Measurements from ENCODE around the gene ERGIC3.
"Not testable (repeated sequence)": the region's sequence is repeated elsewhere in the genome, so short reads cannot be mapped to it uniquely, and the experiment has no call there.

The ERGIC3 gene

DNA sequence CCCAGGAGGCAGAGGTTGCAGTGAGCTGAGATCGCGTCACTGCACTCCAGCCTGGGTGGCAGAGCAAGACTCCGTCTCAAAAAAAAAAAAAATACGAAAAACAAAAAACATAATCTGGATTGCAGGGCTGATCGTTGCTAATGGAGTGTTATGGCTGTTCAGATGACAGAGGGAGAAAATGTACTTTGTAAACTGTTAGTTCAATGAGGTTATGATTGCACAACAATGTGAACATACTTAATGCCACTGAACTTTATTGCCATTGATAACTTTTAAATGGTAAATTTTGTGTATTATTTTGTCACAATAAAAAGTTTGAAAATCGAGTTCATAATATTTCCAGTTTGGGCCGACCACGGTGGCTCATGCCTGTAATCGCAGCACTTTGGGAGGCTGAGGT lies 22.9 kb upstream of the ERGIC3 start:
- DNase-seq (ENCODE audit: low spot score), result no peak

DNA sequence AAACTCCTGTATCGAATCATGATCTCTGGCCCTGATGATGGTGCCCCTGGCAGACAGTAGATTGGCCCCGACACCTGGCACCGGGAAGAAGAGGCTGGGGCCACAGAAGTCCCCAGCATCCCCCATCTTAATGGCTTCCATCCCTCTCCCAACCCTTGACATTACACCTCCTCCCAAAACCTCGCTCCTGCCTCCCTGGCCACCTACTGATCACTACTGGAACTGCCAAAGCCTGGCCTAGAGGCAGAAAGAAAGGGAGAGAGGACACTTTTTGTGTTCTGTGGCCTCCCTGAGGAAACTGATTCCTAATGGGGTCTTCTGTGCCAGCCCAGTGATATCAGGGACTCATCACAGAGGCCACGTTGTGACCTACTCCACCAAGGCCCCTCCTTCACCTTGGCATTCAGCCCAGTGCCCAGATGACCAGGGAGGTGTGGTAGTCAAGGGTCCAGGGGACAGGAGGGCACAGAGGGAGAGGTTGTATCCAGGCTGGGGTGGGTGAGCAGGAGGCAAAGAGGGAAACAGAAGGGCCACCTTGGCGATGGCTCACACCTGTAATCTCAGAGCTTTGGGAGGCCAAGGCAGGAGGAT lies 18.5 kb upstream of the ERGIC3 start:
- peak; percentile 10 for DNase-seq (ENCODE audit: low spot score)

DNA sequence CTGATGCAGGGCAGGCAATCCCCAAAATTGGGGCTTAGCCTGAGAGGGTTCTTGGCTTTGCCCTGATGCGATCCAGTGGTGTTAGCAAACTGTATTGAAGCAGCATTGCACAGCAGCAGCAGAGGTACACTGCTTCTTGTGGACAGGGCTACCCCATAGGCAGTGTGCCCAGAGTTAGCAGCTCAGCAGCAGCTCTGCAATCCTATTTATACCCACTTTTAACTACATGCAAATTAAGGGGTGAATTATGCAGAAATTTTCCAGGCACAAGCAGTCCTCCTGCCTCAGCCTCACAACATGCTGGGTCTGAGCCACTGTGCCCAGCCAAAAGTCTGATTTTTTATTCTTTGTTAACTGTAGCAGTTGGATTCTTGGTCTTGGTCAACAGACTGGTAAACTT lies 16.2 kb upstream of the ERGIC3 start:
- no peak for DNase-seq (ENCODE audit: low spot score)

DNA sequence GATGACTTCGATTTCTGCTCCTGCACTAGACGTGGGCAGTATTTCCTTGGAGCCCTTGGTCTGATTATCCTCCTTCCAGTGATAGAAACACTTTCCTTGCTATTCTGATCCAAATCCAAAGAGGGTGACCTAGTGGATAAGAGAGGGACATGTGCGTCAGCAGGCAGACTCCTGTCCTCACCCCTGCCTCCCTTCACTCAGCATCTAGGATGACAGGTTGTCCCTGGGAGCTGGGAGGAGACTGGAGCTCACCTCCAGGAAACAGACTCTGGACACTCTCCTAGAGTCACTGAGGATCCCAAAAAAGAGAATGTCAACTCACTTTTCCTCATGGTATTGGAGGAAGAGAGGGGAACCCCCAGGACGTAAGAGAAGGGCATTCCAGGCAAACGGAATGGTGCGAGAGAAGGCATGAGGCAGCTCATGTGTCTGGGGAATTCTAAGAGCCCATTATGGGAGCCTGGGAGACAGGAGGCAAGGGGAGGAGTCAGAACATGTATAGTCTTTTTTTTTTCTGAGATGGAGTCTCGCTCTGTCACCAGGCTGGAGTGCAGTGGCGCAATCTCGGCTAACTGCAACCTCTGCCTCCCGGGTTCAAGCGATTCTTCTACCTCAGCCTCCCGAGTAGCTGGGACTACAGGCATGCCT lies 14.6 kb upstream of the ERGIC3 start:
- no peak for DNase-seq (ENCODE audit: low spot score)

DNA sequence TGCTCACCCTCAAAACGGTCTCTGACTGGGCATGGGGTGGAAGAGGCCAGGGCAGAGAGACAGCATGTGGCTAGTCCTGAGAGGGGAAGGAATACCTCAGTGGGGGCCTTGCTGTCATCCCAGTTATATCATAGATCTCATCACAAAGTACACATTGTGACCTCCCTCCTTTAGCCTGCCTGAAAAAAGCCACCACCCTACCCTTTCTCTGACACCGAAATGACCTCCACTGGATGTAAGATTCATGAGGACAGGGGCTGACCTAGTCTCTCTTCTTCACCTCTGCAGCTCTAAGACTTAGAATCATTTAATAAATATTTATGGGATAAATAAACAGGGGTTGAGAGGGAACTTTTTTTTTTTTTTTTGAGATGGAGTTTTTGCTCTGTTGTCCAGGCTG lies 12.3 kb upstream of the ERGIC3 start, which contains the start of gene C20orf173:
TSS of gene C20orf173 (minus strand) at position 101 of the 400 bp plus-strand sequence. CDS start 279 bp downstream, outside the sequence.
- DNase-seq (ENCODE audit: low spot score), result no peak

DNA sequence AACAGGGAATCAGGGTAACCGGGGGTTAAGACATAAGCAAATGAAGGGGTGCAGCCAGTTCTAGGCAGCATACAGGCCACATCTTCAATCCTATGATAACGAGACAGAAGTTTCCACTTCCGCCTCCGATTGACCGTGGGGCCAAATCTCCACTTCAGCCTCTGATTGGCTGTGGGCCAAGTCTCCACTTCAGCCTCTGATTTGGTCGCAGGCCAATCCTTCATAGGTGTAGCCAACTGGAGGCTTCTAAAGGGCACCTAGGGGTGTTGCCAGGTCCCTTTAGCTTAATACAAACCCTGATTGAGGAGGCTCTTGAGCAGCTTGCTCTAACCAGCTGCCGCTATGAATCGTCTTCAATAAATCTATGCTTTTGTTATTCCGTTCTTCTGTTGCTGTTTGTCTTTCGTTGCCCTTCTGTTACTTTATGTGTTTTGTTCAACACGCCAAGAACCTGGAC lies 2.1 kb upstream of the ERGIC3 start:
- no peak for DNase-seq (ENCODE audit: low spot score)

DNA sequence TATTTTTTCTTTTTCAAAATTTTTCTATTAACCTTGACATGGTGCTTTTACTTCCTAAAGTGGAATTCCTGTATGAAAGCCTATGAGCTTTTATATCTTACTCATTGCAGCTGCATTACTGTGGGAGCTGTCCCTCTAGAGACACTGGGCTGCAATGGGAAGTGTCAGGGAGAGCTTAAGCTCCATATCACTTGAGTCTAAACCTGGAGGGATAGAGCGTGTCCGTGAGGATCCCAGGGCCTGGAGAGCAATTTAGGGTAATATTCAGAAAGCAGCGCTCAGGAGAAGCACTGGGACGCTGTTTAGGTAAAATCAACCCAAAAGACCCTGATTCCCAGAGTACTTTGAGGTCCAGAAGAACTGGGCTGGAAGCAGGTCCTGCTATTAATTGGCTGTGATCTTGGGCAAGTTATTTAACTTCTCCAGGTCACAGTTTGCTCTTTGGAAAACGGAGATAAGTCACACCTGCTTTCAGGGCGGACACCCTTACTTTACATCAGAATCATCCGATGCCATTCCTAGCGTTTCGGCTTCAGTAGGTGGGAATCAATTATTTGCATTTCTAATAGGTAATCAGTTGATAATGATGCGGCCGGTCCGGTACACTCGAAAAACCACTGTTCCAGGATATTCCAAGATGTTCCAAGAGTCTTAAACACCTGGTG lies 628 bp upstream of the ERGIC3 start:
- no peak for DNase-seq (ENCODE audit: low spot score)

DNA sequence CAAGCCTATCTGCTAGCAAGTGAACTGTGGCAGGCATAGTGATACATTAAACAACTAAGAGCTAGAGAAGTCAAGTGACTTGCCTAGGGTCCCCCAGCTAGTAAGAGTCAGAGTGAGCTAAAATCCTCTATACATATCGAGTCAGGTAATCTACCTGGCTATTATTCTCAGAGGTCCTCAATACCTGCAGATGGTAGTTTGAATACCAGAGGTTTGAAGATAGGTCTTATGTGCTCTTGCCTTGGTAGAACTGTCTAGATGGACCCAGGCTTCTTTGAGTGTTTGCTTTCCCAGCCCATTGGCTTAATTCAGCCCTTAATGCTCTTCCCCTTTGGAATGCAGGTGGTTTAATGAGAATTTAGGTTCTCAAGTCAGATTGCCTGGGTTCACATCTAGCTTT lies 1.1 kb downstream of the ERGIC3 start:
- no peak for DNase-seq (ENCODE audit: low spot score)

DNA sequence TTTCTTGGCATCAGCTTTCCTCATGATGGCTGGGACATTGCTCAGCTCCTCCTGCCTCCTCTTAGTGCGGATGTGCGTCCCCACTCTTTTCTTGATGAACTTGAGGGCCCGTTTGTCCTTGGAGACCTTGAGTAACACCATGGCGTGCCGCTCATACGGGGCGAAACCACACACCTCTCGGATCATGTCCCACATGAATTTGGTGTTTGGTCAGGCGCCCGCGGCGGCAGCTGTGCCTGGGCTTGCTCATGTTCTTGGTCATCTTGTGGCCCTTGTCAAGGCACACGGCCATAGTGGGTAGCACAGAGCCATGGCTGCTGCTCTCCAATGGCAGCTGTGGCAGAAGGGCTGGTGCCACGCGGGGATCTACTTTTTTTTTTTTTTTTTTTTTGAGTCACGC lies 2.6 kb downstream of the ERGIC3 start:
- no peak for DNase-seq (ENCODE audit: low spot score)

DNA sequence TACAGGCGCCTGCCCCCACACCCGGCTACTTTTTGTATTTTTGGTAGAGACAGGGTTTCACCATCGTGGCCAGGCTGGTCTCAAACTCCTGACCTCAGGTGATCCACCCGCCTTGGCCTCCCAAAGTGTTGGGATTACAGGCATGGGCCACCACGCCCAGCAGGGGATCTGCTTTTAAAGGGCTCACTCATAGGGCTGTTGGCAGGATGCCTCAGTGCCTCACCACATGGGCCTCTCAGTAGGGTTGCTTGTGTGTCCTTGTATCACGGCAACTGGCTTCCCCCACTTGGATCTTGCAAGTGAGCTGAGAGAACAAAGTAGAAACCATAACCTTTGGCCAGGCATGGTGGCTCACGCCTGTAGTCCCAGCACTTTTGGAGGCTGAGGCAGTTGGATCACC lies 3.1 kb downstream of the ERGIC3 start:
- not testable (repeated sequence) for DNase-seq (ENCODE audit: low spot score)

DNA sequence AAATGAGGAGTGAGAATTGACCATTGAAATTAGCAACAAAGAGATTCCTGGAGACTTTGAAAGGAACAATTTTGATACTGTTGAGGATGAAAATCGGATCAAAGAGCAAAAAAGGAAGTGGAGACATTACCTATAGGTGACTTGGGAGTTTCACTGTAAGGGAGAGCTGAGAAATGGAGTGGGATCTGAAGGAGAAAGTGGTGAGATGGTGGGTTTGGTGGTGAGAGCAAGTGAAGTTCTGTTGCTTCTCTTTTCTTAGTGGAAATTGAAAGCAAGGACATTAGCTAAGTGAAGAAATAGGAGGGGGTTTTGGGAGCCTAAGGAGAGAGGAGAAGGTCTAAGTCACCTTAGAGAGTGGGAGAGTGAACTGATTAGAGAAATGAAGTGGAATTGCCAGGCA lies 4.2 kb downstream of the ERGIC3 start:
- DNase-seq (ENCODE audit: low spot score), result no peak

DNA sequence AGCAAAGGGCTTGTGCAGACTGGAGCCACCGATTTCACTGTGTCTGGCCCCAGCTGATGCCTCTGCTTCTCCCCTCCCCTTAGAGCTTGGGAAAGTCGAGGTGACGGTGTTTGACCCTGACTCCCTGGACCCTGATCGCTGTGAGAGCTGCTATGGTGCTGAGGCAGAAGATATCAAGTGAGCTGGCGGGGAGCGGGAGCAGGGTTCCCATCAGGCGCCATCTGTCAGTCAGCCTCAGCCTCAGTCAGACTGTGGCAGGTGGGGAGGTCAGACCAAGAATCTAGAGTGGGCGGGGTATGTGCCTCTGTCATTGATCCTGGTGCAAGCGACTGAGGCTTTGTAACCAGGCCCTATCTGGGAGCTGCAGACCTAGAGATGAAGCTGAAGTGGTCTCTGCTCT lies 5.5 kb downstream of the ERGIC3 start:
- DNase-seq (ENCODE audit: low spot score), result no peak

DNA sequence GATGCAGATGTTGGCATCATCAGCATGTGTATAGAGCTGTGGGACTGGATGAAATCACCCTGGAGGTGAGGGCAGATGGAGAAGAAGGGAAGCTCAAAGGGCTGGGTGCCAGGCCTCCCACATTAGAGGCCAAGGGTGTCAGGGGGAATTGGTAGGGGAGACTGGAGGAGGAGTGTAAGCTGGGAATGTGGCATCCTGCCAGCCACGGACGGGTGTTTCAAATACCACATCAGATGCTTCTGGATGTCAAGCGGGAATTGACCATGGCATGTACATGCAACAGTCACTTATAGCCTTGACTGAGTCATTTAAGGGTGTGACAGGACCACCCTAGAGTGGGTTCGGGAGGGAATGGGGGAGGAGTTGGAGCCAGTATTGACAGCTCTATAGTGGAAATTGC lies 9.6 kb downstream of the ERGIC3 start:
- DNase-seq (ENCODE audit: low spot score), result no peak

DNA sequence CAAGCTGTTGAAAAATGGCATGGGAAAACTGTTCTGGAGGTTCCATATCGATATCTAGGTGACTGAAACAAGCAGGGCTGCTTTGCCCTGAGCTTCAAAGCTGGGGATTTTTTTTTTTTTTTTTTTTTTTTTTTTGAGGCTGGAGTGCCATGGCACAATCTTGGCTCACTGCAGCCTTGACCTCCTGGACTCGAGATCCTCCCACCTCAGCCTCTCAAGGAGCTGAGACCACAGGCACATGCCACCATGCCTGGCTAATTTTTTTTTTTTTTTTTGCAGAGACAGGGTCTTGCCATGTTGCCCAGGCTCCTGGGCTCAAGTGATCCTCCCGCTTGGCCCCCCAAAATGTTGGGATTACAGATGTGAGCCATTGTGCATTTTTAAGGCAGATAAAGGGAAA lies 11.0 kb downstream of the ERGIC3 start:
- DNase-seq (ENCODE audit: low spot score), result no peak

DNA sequence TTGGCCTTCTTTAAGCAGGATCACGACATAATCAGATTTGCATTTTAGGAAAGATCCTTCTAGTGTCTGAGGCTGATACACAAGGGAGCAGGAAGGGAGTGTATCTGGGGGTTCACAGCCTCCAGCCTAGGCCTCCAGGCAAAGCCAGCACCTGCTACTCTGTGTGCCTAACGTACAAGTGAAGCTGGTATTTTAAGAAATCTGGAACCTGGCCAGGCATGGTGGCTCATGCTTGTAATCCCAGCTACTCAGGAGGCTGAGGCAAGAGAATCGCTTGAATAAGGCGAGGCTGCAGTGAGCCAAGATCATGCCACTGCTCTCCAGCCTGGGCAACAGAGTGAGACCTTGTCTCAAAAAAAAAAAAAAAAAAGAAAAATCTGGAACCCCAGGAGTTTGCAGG lies 13.6 kb downstream of the ERGIC3 start:
- DNase-seq (ENCODE audit: low spot score), result not testable (repeated sequence)

DNA sequence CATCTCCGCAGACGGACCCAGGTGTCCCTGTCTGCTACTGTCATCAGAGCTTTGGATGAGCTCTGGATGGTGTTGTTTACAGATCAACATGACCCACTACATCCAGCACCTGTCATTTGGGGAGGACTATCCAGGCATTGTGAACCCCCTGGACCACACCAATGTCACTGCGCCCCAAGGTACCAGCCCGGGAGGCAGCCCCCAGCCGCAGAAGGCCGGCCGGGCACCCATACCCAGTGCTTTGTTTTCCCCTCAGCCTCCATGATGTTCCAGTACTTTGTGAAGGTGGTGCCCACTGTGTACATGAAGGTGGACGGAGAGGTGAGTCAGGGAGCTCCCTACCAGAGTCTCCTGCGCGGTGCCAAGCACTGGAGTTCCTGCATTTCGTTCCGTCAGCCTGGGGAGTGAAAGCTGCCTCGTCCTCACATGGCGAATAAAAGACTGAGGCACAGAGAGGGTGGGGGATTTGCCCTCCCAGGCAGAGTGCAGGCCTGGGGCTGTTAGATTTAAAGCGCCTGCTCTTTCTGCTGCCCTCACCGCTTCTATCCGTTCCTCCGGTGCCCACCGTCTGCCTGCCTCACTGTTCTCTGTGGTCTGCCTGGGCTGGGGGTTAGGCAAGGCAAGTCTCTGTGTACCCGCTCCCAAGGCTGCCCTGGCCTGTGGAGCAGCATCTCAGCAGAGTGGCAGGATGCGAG lies 14.2 kb downstream of the ERGIC3 start:
- no peak for DNase-seq (ENCODE audit: low spot score)

DNA sequence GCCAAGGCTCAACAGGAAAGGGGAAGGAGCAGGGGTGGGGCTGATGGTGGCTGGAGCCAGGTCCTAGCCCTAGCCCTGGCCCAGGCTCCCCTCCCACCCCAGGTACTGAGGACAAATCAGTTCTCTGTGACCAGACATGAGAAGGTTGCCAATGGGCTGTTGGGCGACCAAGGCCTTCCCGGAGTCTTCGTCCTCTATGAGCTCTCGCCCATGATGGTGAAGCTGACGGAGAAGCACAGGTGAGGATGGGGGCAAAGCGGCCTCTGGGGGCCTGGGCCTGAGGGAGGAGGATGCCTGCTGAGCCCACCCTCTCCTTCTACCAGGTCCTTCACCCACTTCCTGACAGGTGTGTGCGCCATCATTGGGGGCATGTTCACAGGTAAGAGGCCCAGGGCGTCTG lies 15.0 kb downstream of the ERGIC3 start:
- DNase-seq (ENCODE audit: low spot score), result no peak

DNA sequence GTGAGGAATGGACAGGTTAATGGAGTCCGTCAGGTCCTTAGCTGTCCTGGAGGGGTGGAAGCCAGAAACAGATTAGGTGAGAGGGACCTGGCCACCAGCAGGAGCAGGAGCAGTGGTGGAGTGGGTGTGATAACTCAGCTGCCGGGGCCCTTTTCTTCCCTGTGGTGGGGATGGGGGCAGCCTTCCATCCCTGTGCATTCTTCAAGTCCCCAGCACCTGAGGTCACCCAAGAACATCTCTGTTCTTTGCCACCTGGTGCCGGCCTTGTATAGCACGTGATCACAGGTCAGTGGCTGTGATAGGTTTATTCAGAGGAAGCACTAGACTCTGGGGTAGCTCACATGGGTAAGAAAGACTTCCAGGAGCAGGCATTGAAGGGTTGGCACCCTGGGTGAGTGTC lies 16.6 kb downstream of the ERGIC3 start:
- DNase-seq (ENCODE audit: low spot score), result no peak

DNA sequence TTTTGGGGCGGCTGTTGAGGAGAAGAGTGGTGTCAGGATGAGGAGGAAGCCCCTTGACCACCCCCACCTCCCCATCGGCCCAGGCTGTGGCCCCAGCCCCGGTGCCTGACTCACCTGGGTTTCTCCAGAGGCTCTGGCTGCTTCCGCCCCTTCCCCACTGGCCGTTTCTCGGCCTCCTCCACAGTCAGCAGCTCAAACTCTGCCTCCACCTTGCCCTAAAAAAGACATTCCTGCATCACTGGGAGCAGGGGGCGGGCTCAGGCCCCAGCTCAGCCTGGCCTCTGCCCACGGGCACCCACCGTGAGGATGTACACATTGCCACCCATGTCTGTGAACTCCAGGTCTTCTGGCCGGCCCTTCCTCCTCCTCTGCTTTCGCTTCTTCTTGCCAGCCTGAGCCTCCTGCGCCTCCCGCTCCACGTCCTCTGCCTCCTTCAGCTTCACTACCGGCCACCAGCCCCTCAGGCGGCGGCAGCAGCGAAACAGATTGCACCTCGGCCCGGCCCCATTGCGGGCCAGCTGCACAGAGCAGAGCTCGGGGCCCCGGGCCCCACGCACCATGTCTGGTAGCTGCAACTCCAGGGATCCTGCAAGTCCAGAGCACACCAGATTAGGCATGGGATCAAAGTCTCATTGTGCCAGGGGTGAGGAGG lies 17.3 kb downstream of the ERGIC3 start:
- no peak for DNase-seq (ENCODE audit: low spot score)

DNA sequence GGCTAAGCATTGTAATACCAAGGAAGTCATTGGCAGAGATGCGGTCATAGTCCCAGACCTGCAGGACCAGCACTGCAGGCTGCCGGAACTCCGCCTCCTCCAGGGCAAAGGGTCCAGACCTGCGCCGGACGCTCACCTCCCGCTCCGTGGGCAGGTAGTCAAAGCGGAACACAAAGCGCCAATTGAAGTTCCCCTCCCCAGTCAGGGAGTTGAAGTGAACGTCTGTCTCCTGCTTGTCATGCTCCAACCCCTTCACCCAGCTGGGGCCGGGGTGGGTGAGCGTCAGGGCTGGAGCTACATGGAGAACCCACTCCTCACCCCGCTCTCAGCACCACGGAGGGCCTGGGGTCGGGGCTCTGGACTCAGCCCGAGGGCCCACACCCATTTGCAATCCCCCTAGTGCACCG lies 18.2 kb downstream of the ERGIC3 start:
- DNase-seq (ENCODE audit: low spot score), result no peak

DNA sequence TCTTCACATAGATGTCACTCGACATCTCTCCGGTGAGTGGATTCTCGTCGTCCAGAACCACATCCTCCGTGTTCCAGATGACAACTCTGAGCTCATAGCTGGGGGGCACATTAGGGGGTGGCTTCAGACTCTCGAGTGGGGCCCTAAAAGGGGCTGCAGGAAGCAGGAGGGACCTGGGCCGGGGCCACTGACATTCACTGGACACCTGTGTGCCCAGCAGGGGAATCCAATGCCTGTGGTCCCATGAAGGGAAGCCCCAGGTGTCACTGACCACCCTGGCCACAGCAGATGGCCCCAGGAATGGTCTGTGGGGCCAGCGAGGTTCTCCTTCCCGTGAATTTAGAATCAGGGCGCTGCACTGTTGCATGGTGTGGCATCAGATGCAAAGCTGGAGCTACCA lies 18.7 kb downstream of the ERGIC3 start:
- DNase-seq (ENCODE audit: low spot score), result no peak

DNA sequence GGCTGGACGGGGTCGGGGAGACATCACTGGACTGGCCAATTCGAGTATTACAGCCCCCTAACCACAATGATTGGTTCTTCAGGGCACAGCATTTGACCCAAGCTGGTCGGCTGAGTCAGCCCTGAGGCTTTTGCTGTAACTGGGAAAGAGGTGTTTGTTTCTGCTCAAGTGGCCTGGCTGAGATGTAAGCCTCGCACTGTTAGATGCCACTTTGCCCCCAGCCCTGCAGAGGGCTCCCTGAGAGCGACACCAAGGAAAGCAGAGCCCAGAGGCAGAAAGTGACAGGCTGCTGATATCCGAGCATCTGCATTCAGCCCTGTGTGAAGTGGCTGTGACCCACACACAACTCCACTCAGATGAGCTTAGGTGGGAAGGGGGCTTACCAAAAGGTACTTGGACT lies 19.4 kb downstream of the ERGIC3 start:
- DNase-seq (ENCODE audit: low spot score), result peak; percentile 10

All from CD4-positive, alpha-beta T cell treated with Interleukin-2 at 100 ng/mL for 4 hours (primary cell).